Adrenal gland (tissue), 12 donors: Measurements from ENCODE around the gene TOB2. TPM values are rescaled to one million over a fixed set of nuclear protein-coding genes. Genes with fewer than 3 reads are reported as not detected.
"Not testable (repeated sequence)": the region's sequence is repeated elsewhere in the genome, so short reads cannot be mapped to it uniquely, and the experiment has no call there.

Experiments used
- DNase-seq, 7 donors: peaks; one replicate each; pipeline ENCODE4 v3.0.0-alpha.2; 2019 to 2020
- H3K27ac ChIP-seq, 5 donors: fragments of 200-600 bp; sonication (generic) in 4 of 5; 1 replicate in 3 of 5; 2 replicates in 2 of 5; pipeline versions ENCODE4 v1.5.1 to v1.8.0; 2016 to 2020; ENCODE audit warnings: mild to moderate bottlenecking in 1 of 5
- H3K27me3 ChIP-seq: fragments of 200-600 bp; 2 replicates; pipeline ENCODE4 v1.8.0; 2021
- H3K36me3 ChIP-seq, 2 donors: fragments of 200-600 bp; replicated peaks in 1 of 2; 1 replicate in 1 of 2; 2 replicates in 1 of 2; pipeline versions ENCODE4 v1.5.1 to v1.8.0; 2018 to 2022
- H3K4me1 ChIP-seq, 2 donors: fragments of 200-600 bp; replicated peaks in 1 of 2; 1 replicate in 1 of 2; 2 replicates in 1 of 2; pipeline versions ENCODE4 v1.5.1 to v1.8.0; 2018 to 2021
- H3K4me3 ChIP-seq, 4 donors: fragments of 200-600 bp; sonication (generic) in 3 of 4; one replicate each; pipeline ENCODE4 v1.5.1; 2016 to 2018
- H3K9me3 ChIP-seq, 3 donors: fragments of 200-600 bp; sonication (generic) in 1 of 3; replicated peaks in 1 of 3; 1 replicate in 2 of 3; 2 replicates in 1 of 3; pipeline versions ENCODE4 v1.5.1 to v1.8.0; 2016 to 2021
- CTCF ChIP-seq, 6 experiments: fragments of 450-650 bp in 4 of 6; fragments of 200-600 bp in 2 of 6; sonication (generic) in 1 of 6; IDR thresholded peaks; 1 replicate in 5 of 6; 2 replicates in 1 of 6; pipeline versions ENCODE4 v1.5.1 to v1.8.0; 2016 to 2021; ENCODE audit warnings: antibody characterized with exemption in 6 of 6, mild to moderate bottlenecking in 2 of 6, moderate library complexity in 1 of 6
- POLR2A ChIP-seq, 2 donors: fragments of 450-650 bp; IDR thresholded peaks; one replicate each; pipeline ENCODE4 v1.6.1; 2017; ENCODE audit warnings: antibody characterized with exemption in 2 of 2, mild to moderate bottlenecking in 2 of 2, moderate library complexity in 1 of 2
- WGBS, 4 donors: extraction: QIAGEN DNeasy Blood & Tissue Kit in 2 of 4; methylation state at CpG; one replicate each; pipeline versions ENCODE4 v1.1.5 to v1.1.7; 2013 to 2017; 5-methylcytosine and 5-hydroxymethylcytosine counted together
- intact Hi-C, 2 donors: fragments of 100-400 bp; cut with DNase I; formaldehyde crosslinking; loops; one replicate each; pipeline versions ENCODE4 v1.14.1 to v1.15.0; 2022 to 2023
- polyA plus RNA-seq, 3 donors: library from polyadenylated mRNA; stranded (reverse); fragments of 200-250 nt in 2 of 3; fragments of 350-450 nt in 1 of 3; fragmentation: Illumina TruSeq in 1 of 3; extraction: RNeasy Lipid Tissue Mini Kit (QIAGEN cat#74804) in 1 of 3; gene quantifications; one replicate each; pipeline ENCODE4 v1.2.3, GENCODE V29; 2013 to 2014
- total RNA-seq, 9 donors: library from RNA; depleted of rRNA in 4 of 9; stranded (reverse); fragments of >200 nt in 4 of 9; fragments of 120-200 nt in 1 of 9; fragmentation: NEBNext Ultra II Directional in 1 of 9; extraction: Animal tissue kit (Norgen Biotek cat#: 25700) in 1 of 9; gene quantifications; one replicate each; pipeline versions ENCODE4 v1.1.0 to v1.2.4, GENCODE V29; 2013 to 2023
- donor health status: healthy with polysubstance abuse.
- donor health status: Bipolar disorder and iron deficiency.
- donor health status: DM: yes; HTN: yes; CAD: no.
- donor health status: DM: no; HTN: no; CAD: no.
- donor health status: DM: no; HTN: no; CAD: no.
- donor health status: DM: yes; HTN: yes; CAD: no.

Gene TOB2
- total and polyA plus RNA-seq, 12 donors = 14.7 to 117 (median 41.1) TPM

GRCh38 chr22:41437198-41437597 is 9.4 kb downstream of the TOB2 start:
- Histone ChIP-seq H3K27ac (peak overlapping the region in 2 of 5 donors; percentile 13 to 65), H3K36me3 (peaks cover 0 to 54% of the 10 kb centered on the region in 2 donors), H3K27me3 (no peaks in the 10 kb centered on the region), H3K4me1 (peaks cover 23 to 65% of the 10 kb centered on the region in 2 donors), H3K9me3 (no peaks in the 10 kb centered on the region), H3K4me3 (no peak overlapping the region)
- DNase-seq = peak in 5 of 7 donors; percentile 39 to 64 (median 46)
- intact Hi-C loops = no loop called here
- TF ChIP-seq CTCF (IDR thresholded peaks at IDR 0.05) (no peak), POLR2A (IDR thresholded peaks at IDR 0.05) (no peak)
- 37 to 55% (median 47%) methylated on average over 3 to 7 of the region's 7 CpGs for WGBS, 4 donors

- TF ChIP-seq POLR2A (IDR thresholded peaks at IDR 0.05) (no peak), CTCF (IDR thresholded peaks at IDR 0.05) (no peak)
- Histone ChIP-seq H3K27ac (peak overlapping the region in 2 of 5 donors; percentile 5 to 65), H3K27me3 (no peaks in the 10 kb centered on the region), H3K4me3 (no peak overlapping the region), H3K36me3 (peaks cover 0 to 54% of the 10 kb centered on the region in 2 donors), H3K9me3 (no peaks in the 10 kb centered on the region), H3K4me1 (peaks cover 18 to 59% of the 10 kb centered on the region in 2 donors)
- WGBS, 4 donors = 82 to 89% (median 84%) methylated on average over 14 to 23 of the region's 23 CpGs
- DNase-seq = no peak
- intact Hi-C loops = no loop called here
Measured at GRCh38 chr22:41436322-41437113, 10.1 kb downstream of the TOB2 start.

GRCh38 chr22:41435560-41435959 is 11.0 kb downstream of the TOB2 start:
- TF ChIP-seq CTCF (IDR thresholded peaks at IDR 0.05) (no peak), POLR2A (IDR thresholded peaks at IDR 0.05) (no peak)
- no peaks in the 10 kb centered on the region for H3K9me3 ChIP-seq
- WGBS, 4 donors = 49 to 68% (median 62%) methylated on average over 3 to 4 of the region's 4 CpGs
- intact Hi-C loops = no loop called here
- no peaks in the 10 kb centered on the region for H3K27me3 ChIP-seq
- no peak for DNase-seq
- H3K4me3 ChIP-seq = no peak overlapping the region
- peaks cover 11 to 49% of the 10 kb centered on the region in 2 donors for H3K4me1 ChIP-seq
- peaks cover 0 to 49% of the 10 kb centered on the region in 2 donors for H3K36me3 ChIP-seq
- H3K27ac ChIP-seq = peak overlapping the region in 3 of 5 donors; percentile 2 to 45 (median 11)

GRCh38 chr22:41434361-41435003 is 12.1 kb downstream of the TOB2 start:
- Histone ChIP-seq H3K27ac (peak overlapping the region in 2 of 5 donors; percentile 11 to 45), H3K36me3 (peaks cover 0 to 47% of the 10 kb centered on the region in 2 donors), H3K4me1 (peaks cover 9 to 40% of the 10 kb centered on the region in 2 donors)
- DNase-seq, H3K9me3 ChIP-seq, H3K4me3 ChIP-seq, H3K27me3 ChIP-seq, intact Hi-C loops: not testable (repeated sequence)
- 63 to 73% (median 70%) methylated on average over 1 to 5 of the region's 5 CpGs for WGBS, 4 donors

- 39 to 78% (median 69%) methylated on average over 1 of the region's 1 CpG for WGBS, 4 donors
- H3K4me3 ChIP-seq, DNase-seq, H3K9me3 ChIP-seq, H3K27me3 ChIP-seq, intact Hi-C loops: not testable (repeated sequence)
- peaks cover 0 to 30% of the 10 kb centered on the region in 2 donors for H3K4me1 ChIP-seq
- H3K36me3 ChIP-seq = peaks cover 0 to 47% of the 10 kb centered on the region in 2 donors
- H3K27ac ChIP-seq = peak overlapping the region in 1 of 5 donors; percentile 29
Measured at GRCh38 chr22:41433480-41433879, 13.1 kb downstream of the TOB2 start.
